Activated CD4-positive, alpha-beta T cell treated with anti-CD3 and anti-CD28 coated beads, Interleukin-2, amount 50 U/mL, for 4 hours (primary cell): ENCODE data around the gene KPNA3.
"Not testable (repeated sequence)": the region's sequence is repeated elsewhere in the genome, so short reads cannot be mapped to it uniquely, and the experiment has no call there.

Source experiments
- DNase-seq, 2 experiments: peaks; one replicate each; pipeline ENCODE4 v3.0.0-alpha.2; 2020

KPNA3 gene

GRCh38 chr13:49792550-49793324 lies at the start of gene KPNA3:
TSS of gene KPNA3 (minus strand) at chr13:49792682. CDS start at chr13:49792506, 176 bp downstream.
- peak; percentile 92 to 94 for DNase-seq

GRCh38 chr13:49841964-49842363 lies 49.5 kb upstream of the KPNA3 start:
- no peak for DNase-seq

GRCh38 chr13:49840675-49841074 lies 48.2 kb upstream of the KPNA3 start:
- no peak for DNase-seq

- DNase-seq, result no peak
These were observed 47.8 kb upstream of the KPNA3 start for GRCh38 chr13:49840266-49840665.

- DNase-seq, result no peak
These were observed 46.5 kb upstream of the KPNA3 start for GRCh38 chr13:49838989-49839388.

GRCh38 chr13:49836516-49836915 lies 44.0 kb upstream of the KPNA3 start:
- DNase-seq, result no peak

- DNase-seq, result no peak
These were observed 40.9 kb upstream of the KPNA3 start for GRCh38 chr13:49833402-49833801.

GRCh38 chr13:49831455-49831854 lies 39.0 kb upstream of the KPNA3 start:
- DNase-seq, result no peak

GRCh38 chr13:49830721-49831120 lies 38.2 kb upstream of the KPNA3 start:
- no peak for DNase-seq

GRCh38 chr13:49829715-49830114 lies 37.2 kb upstream of the KPNA3 start:
- no peak for DNase-seq

- DNase-seq, result no peak
These were observed 36.0 kb upstream of the KPNA3 start for GRCh38 chr13:49828453-49828852.

- DNase-seq, result no peak
These were observed 35.4 kb upstream of the KPNA3 start for GRCh38 chr13:49827891-49828290.

- no peak for DNase-seq
These were observed 34.9 kb upstream of the KPNA3 start for GRCh38 chr13:49827336-49827735.

- no peak for DNase-seq
These were observed 28.9 kb upstream of the KPNA3 start for GRCh38 chr13:49821216-49822009.

- no peak for DNase-seq
These were observed 28.2 kb upstream of the KPNA3 start for GRCh38 chr13:49820591-49821215.

GRCh38 chr13:49816047-49816446 lies 23.6 kb upstream of the KPNA3 start:
- DNase-seq, result not testable (repeated sequence)

GRCh38 chr13:49814551-49815270 lies 22.2 kb upstream of the KPNA3 start:
- no peak for DNase-seq

- no peak for DNase-seq
These were observed 20.3 kb upstream of the KPNA3 start for GRCh38 chr13:49812812-49813211.

- DNase-seq, result no peak
These were observed 19.0 kb upstream of the KPNA3 start for GRCh38 chr13:49811527-49811908.

- DNase-seq, result no peak
These were observed 18.4 kb upstream of the KPNA3 start for GRCh38 chr13:49810567-49811526.

GRCh38 chr13:49807681-49808080 lies 15.2 kb upstream of the KPNA3 start:
- no peak for DNase-seq

GRCh38 chr13:49806126-49806536 lies 13.6 kb upstream of the KPNA3 start:
- no peak for DNase-seq
